ENCODE measurements around the gene PSAPL1. TPM values are rescaled to one million over a fixed set of nuclear protein-coding genes. Genes with fewer than 3 reads are reported as not detected.

The PSAPL1 gene
- total and polyA plus RNA-seq, 2 donors (not counting 1 experiment from before 2014, with no cell fraction given): not detected

DNA sequence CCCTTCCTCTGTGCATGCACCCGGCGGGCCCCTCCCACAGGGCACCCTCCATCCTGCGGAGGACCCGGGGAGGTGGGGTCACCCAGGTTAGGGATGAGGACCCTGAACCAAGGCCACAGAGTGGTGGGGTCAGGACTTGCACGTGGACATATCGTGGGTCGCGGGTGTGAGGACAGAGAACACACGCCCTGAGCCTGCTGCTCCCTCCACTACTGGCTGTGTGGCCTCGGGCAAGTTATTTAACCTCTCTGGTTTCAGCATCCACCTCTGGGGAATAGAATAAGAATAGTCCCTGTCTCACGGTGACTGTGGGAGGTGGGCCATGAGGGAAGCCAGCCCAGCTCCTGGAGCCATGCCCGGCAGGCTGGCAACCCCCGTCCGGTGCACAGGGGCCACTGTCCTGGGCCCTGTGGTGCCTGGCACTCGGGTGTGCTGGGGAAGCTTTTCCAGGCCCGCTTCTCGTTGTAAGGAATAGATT lies 5.1 kb downstream of the PSAPL1 start:
- no peak for TF ChIP-seq CTCF (conservative IDR thresholded peaks at IDR 0.05 in 1 of 2, IDR thresholded peaks at IDR 0.05 in 1 of 2; ENCODE audit: low read depth in 1 of 2, low read length in 2 of 2)
- H3K79me2 ChIP-seq (ENCODE audit: control insufficient read depth, insufficient read depth, low read length): no peaks in the 10 kb centered on the region

DNA sequence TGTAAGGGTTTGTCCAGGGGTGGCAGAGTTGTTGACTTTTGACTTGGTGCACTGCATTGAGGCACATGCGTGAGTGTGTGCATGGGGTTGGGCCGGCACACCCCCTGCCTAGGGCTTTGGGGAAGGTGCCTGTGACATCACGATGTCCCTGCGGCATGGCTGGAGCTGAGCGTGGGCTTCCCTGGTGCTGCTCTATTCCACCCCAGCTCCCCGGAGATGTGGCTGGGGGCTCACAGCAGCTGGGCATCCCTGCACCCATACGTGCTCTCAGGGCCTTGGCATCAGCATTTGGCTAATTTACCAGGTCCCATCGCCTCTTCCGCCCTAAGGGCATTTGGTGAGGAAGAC lies 5.7 kb downstream of the PSAPL1 start:
- H3K4me1 ChIP-seq (ENCODE audit: control insufficient read depth, extremely low read depth, insufficient read depth, low read length): no peaks in the 10 kb centered on the region
- no peak overlapping the region for H3K4me3 ChIP-seq (replicated peaks in 1 of 4; ENCODE audit: control extremely low read depth in 1 of 4, insufficient read depth in 1 of 4, low read depth in 3 of 4, low read length in 4 of 4)
- H3K27me3 ChIP-seq (ENCODE audit: control insufficient read depth, insufficient read depth, low read length): no peaks in the 10 kb centered on the region
- no peak overlapping the region for H3K27ac ChIP-seq (ENCODE audit: insufficient read depth, low read length)
- no peaks in the 10 kb centered on the region for H4K20me1 ChIP-seq (ENCODE audit: control insufficient read depth, extremely low read depth, insufficient read depth, low read length)
- TF ChIP-seq EZH2 (IDR thresholded peaks at IDR 0.05; ENCODE audit: low read length, missing control alignments): no peak
- H3K9me3 ChIP-seq (ENCODE audit: control insufficient read depth, insufficient read depth, low read depth, low read length): no peaks in the 10 kb centered on the region
- no peaks in the 10 kb centered on the region for H3K36me3 ChIP-seq (ENCODE audit: control insufficient read depth, insufficient read depth, low read length)
- H2AFZ ChIP-seq (ENCODE audit: low read length): no peak overlapping the region
- no peaks in the 10 kb centered on the region for H3K79me2 ChIP-seq (ENCODE audit: control insufficient read depth, insufficient read depth, low read length)
- no peak overlapping the region for H3K4me2 ChIP-seq (ENCODE audit: extremely low read depth, insufficient read depth, low read length)
- DNase-seq (ENCODE audit: low read depth in 2 of 2): no peak
- no peak overlapping the region for H3K9ac ChIP-seq (ENCODE audit: insufficient read depth, low read length)

More for the DNA sequence above, 5.1 kb downstream of the PSAPL1 start:
- DNase-seq (ENCODE audit: low read depth in 2 of 2): no peak
- no peaks in the 10 kb centered on the region for H3K9me3 ChIP-seq (ENCODE audit: control insufficient read depth, insufficient read depth, low read depth, low read length)
- H4K20me1 ChIP-seq (ENCODE audit: control insufficient read depth, extremely low read depth, insufficient read depth, low read length): no peaks in the 10 kb centered on the region
- H3K27me3 ChIP-seq (ENCODE audit: control insufficient read depth, insufficient read depth, low read length): no peaks in the 10 kb centered on the region
- no peak overlapping the region for H3K4me3 ChIP-seq (replicated peaks in 1 of 4; ENCODE audit: control extremely low read depth in 1 of 4, insufficient read depth in 1 of 4, low read depth in 3 of 4, low read length in 4 of 4)
- no peaks in the 10 kb centered on the region for H3K36me3 ChIP-seq (ENCODE audit: control insufficient read depth, insufficient read depth, low read length)
- no peak overlapping the region for H3K9ac ChIP-seq (ENCODE audit: insufficient read depth, low read length)
- H2AFZ ChIP-seq (ENCODE audit: low read length): no peak overlapping the region
- H3K4me1 ChIP-seq (ENCODE audit: control insufficient read depth, extremely low read depth, insufficient read depth, low read length): no peaks in the 10 kb centered on the region
- no peak overlapping the region for H3K4me2 ChIP-seq (ENCODE audit: extremely low read depth, insufficient read depth, low read length)
- no peak overlapping the region for H3K27ac ChIP-seq (ENCODE audit: insufficient read depth, low read length)

DNA sequence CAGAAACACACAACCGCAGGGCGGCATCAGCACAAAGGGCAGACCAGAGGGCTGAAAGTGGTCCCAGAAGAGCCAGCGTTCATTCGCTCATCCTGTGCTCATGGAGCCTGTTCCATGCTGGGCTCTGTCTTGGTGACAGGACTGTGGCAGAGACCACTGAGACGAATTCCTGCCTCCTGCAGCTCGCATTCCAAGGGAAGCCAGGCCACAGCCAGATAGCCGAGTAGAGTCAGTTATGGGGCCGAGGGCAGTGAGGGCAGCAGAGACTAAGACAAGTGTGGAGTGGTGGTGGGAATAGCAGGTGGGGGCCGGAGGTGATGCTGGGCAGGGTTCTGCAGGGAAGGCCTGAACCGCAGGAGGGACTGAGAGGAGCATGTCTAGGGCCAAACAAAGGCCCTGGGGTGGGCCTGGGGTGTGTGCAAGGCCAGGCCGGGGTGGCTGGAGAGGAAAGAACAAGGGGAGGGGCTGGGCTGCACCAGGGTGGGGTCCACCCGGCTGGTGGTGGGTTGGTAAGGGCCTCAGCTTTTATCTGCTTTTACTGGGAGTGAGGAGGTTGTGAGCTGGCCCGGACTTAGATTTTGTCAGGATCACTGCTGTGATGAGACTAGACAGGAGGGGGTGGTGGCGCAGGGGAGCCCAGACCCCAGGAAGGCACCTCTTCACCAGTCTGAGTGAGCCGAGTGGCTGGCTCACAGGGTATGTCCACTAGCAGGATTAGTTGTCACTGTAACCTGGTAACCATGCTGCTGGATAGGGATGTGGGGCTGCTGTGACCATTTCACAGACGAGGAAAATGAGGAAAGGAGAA lies 6.3 kb downstream of the PSAPL1 start:
- no peak for TF ChIP-seq EZH2 (IDR thresholded peaks at IDR 0.05; ENCODE audit: low read length, missing control alignments)
- no peak for TF ChIP-seq CTCF (conservative IDR thresholded peaks at IDR 0.05 in 1 of 2, IDR thresholded peaks at IDR 0.05 in 1 of 2; ENCODE audit: low read depth in 1 of 2, low read length in 2 of 2)
- H3K9me3 ChIP-seq (ENCODE audit: control insufficient read depth, insufficient read depth, low read depth, low read length): no peaks in the 10 kb centered on the region
- no peak overlapping the region for H3K9ac ChIP-seq (ENCODE audit: insufficient read depth, low read length)
- no peaks in the 10 kb centered on the region for H3K27me3 ChIP-seq (ENCODE audit: control insufficient read depth, insufficient read depth, low read length)
- H2AFZ ChIP-seq (ENCODE audit: low read length): no peak overlapping the region
- no peak overlapping the region for H3K4me3 ChIP-seq (replicated peaks in 1 of 4; ENCODE audit: control extremely low read depth in 1 of 4, insufficient read depth in 1 of 4, low read depth in 3 of 4, low read length in 4 of 4)
- no peaks in the 10 kb centered on the region for H3K36me3 ChIP-seq (ENCODE audit: control insufficient read depth, insufficient read depth, low read length)
- no peak for DNase-seq (ENCODE audit: low read depth in 2 of 2)
- H4K20me1 ChIP-seq (ENCODE audit: control insufficient read depth, extremely low read depth, insufficient read depth, low read length): no peaks in the 10 kb centered on the region
- no peak overlapping the region for H3K4me2 ChIP-seq (ENCODE audit: extremely low read depth, insufficient read depth, low read length)
- no peak overlapping the region for H3K27ac ChIP-seq (ENCODE audit: insufficient read depth, low read length)
- H3K4me1 ChIP-seq (ENCODE audit: control insufficient read depth, extremely low read depth, insufficient read depth, low read length): no peaks in the 10 kb centered on the region
- no peaks in the 10 kb centered on the region for H3K79me2 ChIP-seq (ENCODE audit: control insufficient read depth, insufficient read depth, low read length)
